NK-92 (cell line): ENCODE measurements around the gene LGMN.

Source experiments
- DNase-seq: peaks from one replicate; lab custom pipeline; 2025; ENCODE audit not compliant: unreplicated experiment; lab: John Stamatoyannopoulos, UW

Gene LGMN

GRCh38 chr14:92677955-92678354, 70.5 kb downstream of the LGMN start:
- no peak for DNase-seq

GRCh38 chr14:92677087-92677668, 71.2 kb downstream of the LGMN start:
- DNase-seq, result no peak

- no peak for DNase-seq
Measured at GRCh38 chr14:92676403-92677086, 71.9 kb downstream of the LGMN start.

GRCh38 chr14:92675976-92676375, 72.5 kb downstream of the LGMN start:
- no peak for DNase-seq

GRCh38 chr14:92675421-92675820, 73.0 kb downstream of the LGMN start:
- DNase-seq, result no peak

- DNase-seq, result no peak
Measured at GRCh38 chr14:92673601-92674150, 74.8 kb downstream of the LGMN start.

- DNase-seq, result no peak
Measured at GRCh38 chr14:92670643-92671366, 77.6 kb downstream of the LGMN start.

GRCh38 chr14:92670160-92670559, 78.3 kb downstream of the LGMN start:
- DNase-seq, result no peak

- no peak for DNase-seq
Measured at GRCh38 chr14:92668276-92668973, 80.0 kb downstream of the LGMN start.

GRCh38 chr14:92666251-92666650, 82.2 kb downstream of the LGMN start:
- no peak for DNase-seq

- DNase-seq, result no peak
Measured at GRCh38 chr14:92665661-92666110, 82.7 kb downstream of the LGMN start.

GRCh38 chr14:92663049-92663448, 85.4 kb downstream of the LGMN start:
- no peak for DNase-seq

GRCh38 chr14:92660571-92660970, 87.9 kb downstream of the LGMN start:
- no peak for DNase-seq

- DNase-seq, result no peak
Measured at GRCh38 chr14:92659765-92660561, 88.5 kb downstream of the LGMN start.

- DNase-seq, result no peak
Measured at GRCh38 chr14:92658684-92659083, 89.7 kb downstream of the LGMN start.

GRCh38 chr14:92658160-92658559, 90.3 kb downstream of the LGMN start:
- no peak for DNase-seq

- no peak for DNase-seq
Measured at GRCh38 chr14:92657457-92658142, 90.8 kb downstream of the LGMN start.

GRCh38 chr14:92656306-92657081, 91.9 kb downstream of the LGMN start:
- DNase-seq, result no peak
